HFFc6 (cell line): ENCODE results near the gene PTPRN2. TPM values are rescaled to one million over a fixed set of nuclear protein-coding genes. Genes with fewer than 3 reads are reported as not detected.

ENCODE experiments used
- DNase-seq: peaks from one replicate; pipeline ENCODE4 v3.0.0-alpha.2; 2018
- H3K27ac Mint-ChIP-seq: 2 replicates; pipeline ENCODE4 v1.8.0; 2020; ENCODE audit warnings: mild to moderate bottlenecking, mixed read lengths
- H3K27me3 Mint-ChIP-seq: 2 replicates; pipeline ENCODE4 v1.8.0; 2021; ENCODE audit warnings: mild to moderate bottlenecking, moderate library complexity, mixed read lengths; ENCODE audit not compliant: insufficient read depth
- H3K36me3 Mint-ChIP-seq: 2 replicates; pipeline ENCODE4 v1.8.0; 2021; ENCODE audit warnings: low read depth, mixed read lengths
- H3K4me1 Mint-ChIP-seq: 2 replicates; pipeline ENCODE4 v1.8.0; 2020; ENCODE audit warnings: low read depth, mixed read lengths
- H3K4me3 Mint-ChIP-seq: 2 replicates; pipeline ENCODE4 v1.8.0; 2020; ENCODE audit warnings: mild to moderate bottlenecking, moderate library complexity, mixed read lengths
- H3K9me3 Mint-ChIP-seq: 2 replicates; pipeline ENCODE4 v1.8.0; 2020; ENCODE audit warnings: mild to moderate bottlenecking, mixed read lengths
- CTCF ChIP-seq: fragments of 200-600 bp; sonication (generic); IDR thresholded peaks from 2 replicates; pipeline ENCODE4 v1.5.0; 2021; ENCODE audit warnings: antibody characterized with exemption, mild to moderate bottlenecking
- total RNA-seq, 6 experiments: library from RNA; stranded (reverse); fragmentation: NEBNext Ultra II Directional; extraction: Animal tissue kit (Norgen Biotek cat#: 25700); gene quantifications; 2 replicates in 1 of 6; 3 replicates in 5 of 6; pipeline ENCODE4 v1.2.3, GENCODE V29; 2021

Gene PTPRN2
- total RNA-seq, 6 experiments from 2014 or later: 0.05 to 0.27 (median 0.23) TPM

GRCh38 chr7:157751951-157752673 is 835.5 kb downstream of the PTPRN2 start:
- H3K27me3 Mint-ChIP-seq: no peaks in the 10 kb centered on the region; the same call in 1 of the 2 replicates
- peaks cover 4% of the 10 kb centered on the region; the same call in 1 of the 2 replicates for H3K36me3 Mint-ChIP-seq
- H3K4me3 Mint-ChIP-seq: no peak overlapping the region
- no peak for DNase-seq
- TF ChIP-seq CTCF: no peak
- H3K9me3 Mint-ChIP-seq: peaks cover 70% of the 10 kb centered on the region
- no peak overlapping the region for H3K27ac Mint-ChIP-seq
- no peaks in the 10 kb centered on the region for H3K4me1 Mint-ChIP-seq

GRCh38 chr7:157751406-157751805 is 836.2 kb downstream of the PTPRN2 start:
- H3K9me3 Mint-ChIP-seq: peaks cover 63% of the 10 kb centered on the region
- no peaks in the 10 kb centered on the region; the same call in 1 of the 2 replicates for H3K27me3 Mint-ChIP-seq
- DNase-seq: no peak
- H3K27ac Mint-ChIP-seq: no peak overlapping the region
- no peak for TF ChIP-seq CTCF
- peaks cover 4% of the 10 kb centered on the region; the same call in 1 of the 2 replicates for H3K36me3 Mint-ChIP-seq
- no peaks in the 10 kb centered on the region for H3K4me1 Mint-ChIP-seq
- H3K4me3 Mint-ChIP-seq: no peak overlapping the region

GRCh38 chr7:157750291-157750690 is 837.3 kb downstream of the PTPRN2 start:
- H3K36me3 Mint-ChIP-seq: peaks cover 4% of the 10 kb centered on the region; the same call in 1 of the 2 replicates
- TF ChIP-seq CTCF: no peak
- no peaks in the 10 kb centered on the region; the same call in 1 of the 2 replicates for H3K27me3 Mint-ChIP-seq
- no peaks in the 10 kb centered on the region for H3K4me1 Mint-ChIP-seq
- H3K4me3 Mint-ChIP-seq: no peak overlapping the region
- no peak for DNase-seq
- no peak overlapping the region for H3K27ac Mint-ChIP-seq
- H3K9me3 Mint-ChIP-seq: peaks cover 72% of the 10 kb centered on the region

- Mint-ChIP-seq H3K27ac (no peak overlapping the region), H3K4me1 (no peaks in the 10 kb centered on the region), H3K4me3 (no peak overlapping the region), H3K36me3 (no peaks in the 10 kb centered on the region), H3K27me3 (peaks cover 3% of the 10 kb centered on the region; the same call in 1 of the 2 replicates), H3K9me3 (peaks cover 62% of the 10 kb centered on the region)
- TF ChIP-seq CTCF: no peak
- DNase-seq: no peak
Observed at GRCh38 chr7:157745721-157746709, 841.6 kb downstream of the PTPRN2 start.

GRCh38 chr7:157744786-157745601 is 842.6 kb downstream of the PTPRN2 start:
- Mint-ChIP-seq H3K9me3 (peaks cover 56% of the 10 kb centered on the region), H3K27me3 (peaks cover 3% of the 10 kb centered on the region; the same call in 1 of the 2 replicates), H3K4me3 (no peak overlapping the region), H3K4me1 (no peaks in the 10 kb centered on the region), H3K27ac (no peak overlapping the region), H3K36me3 (no peaks in the 10 kb centered on the region)
- no peak for DNase-seq
- no peak for TF ChIP-seq CTCF
